Fibroblast of peridontal ligament (primary cell): ENCODE measurements around the gene IMP4.

Experiments
- DNase-seq: peaks from one replicate; pipeline ENCODE4 v3.0.0-alpha.2; 2010; ENCODE audit errors: extremely low read depth

The IMP4 gene

GRCh38 chr2:130377491-130377890 is 34.8 kb downstream of the IMP4 start:
- no peak for DNase-seq

- no peak for DNase-seq
Observed at GRCh38 chr2:130378206-130378897, 35.7 kb downstream of the IMP4 start.

DNA sequence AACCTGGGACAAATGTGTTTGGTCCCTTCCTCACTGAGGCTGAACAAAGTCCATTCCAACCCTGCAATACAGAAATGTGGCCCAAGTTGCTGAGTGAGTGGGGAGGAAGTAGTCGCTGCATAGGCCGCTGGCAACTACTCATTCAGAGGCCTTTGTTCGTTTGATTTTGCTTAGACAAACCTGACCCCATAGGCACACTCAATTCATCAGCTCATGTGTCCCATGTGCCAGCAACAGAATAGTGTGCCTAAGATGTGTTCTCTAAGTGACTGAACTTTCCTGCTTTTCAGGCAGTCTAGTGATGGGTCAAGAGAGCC is 36.2 kb downstream of the IMP4 start:
- no peak for DNase-seq

DNA sequence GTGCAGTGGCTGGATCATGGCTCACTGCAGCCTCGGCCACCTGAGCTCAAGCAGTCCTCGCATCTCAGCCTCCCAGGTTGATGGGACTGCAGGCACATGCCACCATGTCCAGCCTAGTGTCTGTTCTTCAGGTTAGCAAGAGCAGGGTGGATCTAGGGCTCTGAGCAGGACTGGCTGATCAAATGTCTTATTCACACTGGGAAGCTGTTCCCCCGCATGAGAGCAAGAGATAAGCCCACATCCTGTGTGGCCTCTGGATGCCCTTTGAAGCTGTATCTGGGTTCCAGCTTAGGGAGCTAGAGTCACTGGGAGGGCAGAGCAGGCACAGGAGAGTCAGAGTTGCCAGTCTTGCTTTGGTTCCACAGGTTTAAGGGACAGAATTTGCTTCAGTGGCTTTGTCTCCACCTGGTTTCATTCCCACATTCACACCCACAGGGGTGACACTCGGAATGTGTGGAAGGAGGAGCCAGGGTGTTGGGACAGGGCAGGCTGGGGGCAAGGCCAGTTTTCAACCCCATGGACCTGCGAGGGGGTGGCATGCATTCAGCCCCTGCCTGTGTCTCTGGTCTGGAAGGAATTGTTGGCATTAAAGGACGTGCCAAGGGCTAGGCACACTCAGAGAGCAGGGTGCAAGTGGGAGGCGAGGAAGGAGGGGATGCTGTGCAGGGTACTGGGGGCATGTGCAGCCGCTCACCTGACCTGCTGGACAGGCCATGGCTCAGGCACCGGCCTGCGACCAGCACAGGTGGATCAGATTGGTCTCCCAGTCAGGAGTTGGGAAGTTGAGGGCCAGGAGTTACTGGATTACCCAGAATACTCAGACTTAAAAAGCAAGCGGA is 37.6 kb downstream of the IMP4 start:
- DNase-seq = no peak

DNA sequence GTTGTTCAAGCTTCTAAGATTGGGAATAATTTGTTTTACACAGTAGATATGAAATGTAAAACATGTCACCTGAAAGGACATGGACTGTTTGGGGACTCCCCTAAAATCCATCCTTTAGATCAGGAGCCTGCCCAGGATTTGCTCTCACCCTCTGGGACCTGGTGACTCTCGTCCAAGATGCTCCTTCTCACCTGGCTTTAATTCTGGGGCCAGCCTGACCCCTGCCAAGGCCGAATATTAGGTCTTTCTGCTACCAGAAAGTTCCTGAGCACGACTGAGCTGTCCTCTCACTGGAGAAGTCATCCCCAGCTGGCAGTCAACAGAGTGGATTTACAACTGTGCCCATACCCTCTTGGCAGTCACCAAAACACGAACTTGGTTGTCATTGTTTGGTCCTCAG is 38.4 kb downstream of the IMP4 start:
- DNase-seq = no peak

- no peak for DNase-seq
Observed at GRCh38 chr2:130381619-130382018, 38.9 kb downstream of the IMP4 start.

DNA sequence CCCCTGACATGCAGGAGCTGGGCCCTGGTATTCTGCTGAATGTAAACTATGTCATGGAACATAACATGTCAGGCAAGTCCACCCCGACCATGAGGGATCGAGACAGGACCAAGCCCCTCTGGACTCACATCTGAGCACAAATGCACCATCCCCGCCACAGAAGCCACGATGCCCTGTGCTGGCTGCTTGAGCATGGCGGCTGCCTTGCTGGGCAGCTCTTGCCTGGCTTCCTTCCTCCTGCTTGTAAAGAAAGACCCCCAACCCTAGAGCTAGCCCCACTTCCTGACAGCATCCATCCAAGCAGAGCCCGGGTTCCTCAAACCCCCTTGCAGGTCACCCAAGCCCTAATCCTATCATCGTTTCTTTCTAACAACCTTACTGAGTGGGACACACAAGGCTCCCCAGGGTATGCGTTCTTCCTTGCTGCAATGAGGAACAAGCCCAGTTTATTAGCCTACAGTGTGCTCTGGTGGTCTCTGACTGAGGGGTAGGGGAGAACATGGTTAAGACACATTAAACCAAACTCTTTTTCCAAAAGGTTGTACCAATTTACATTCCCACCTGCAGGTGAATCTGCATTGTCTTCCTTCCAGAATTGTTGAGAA is 39.7 kb downstream of the IMP4 start:
- DNase-seq = no peak

DNA sequence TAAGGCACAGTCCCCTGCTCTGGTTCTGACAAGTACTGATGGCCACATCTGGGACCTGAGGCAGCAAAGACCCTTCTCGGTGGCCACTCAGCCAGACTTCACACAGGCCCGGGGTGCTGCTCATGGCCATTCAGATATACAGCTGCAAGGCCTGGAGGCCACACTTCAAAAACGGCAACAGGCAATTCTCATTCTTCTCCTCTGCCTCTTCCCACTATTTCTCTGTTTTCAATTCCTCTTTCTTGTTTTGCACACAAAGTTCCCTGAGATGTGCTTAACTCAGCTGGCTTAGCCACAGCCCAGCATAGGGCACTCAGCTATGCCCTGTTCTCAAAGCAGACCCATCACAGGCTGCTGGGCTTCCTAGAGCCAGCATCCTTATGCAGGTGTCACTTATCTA is 43.0 kb downstream of the IMP4 start:
- DNase-seq = no peak

DNA sequence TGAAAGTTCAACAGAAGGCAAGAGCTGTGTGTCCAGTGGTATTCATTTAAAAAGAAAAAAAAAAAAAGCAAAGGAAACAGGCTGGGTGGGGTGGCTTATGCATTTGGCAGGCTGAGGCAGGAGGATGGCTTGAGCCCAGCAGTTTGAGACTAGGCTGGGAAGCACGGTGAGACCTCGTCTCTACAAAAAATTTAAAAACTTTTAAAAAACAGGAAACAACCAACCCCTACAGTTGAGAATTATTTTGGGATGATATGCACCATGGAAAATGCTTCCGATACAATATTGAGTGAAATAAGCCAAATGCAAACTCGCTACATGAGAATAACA is 44.3 kb downstream of the IMP4 start:
- peak; percentile 9 for DNase-seq

- no peak for DNase-seq
Observed at GRCh38 chr2:130387804-130388203, 45.1 kb downstream of the IMP4 start.

GRCh38 chr2:130388221-130388907 is 45.7 kb downstream of the IMP4 start:
- no peak for DNase-seq

- DNase-seq = no peak
Observed at GRCh38 chr2:130389358-130389757, 46.7 kb downstream of the IMP4 start.

DNA sequence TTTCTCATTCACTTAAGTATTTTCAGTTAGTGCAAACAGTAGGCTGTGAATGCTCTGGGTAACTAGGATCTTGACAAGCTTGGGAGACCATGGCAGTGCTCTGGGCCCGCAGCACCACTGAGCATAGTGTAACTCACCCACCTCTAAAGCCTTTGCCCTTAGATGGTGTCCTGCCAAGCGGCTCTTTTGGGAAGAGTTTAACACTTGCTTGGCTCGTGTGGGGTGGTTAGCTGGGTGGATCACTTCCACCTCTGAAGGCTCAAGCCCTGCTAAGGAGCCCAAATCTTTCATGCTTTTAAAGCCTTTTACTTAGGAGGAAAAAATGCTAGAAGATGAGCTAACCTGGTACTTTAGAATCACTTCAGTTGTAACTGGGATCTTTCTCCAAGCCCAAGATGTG is 47.1 kb downstream of the IMP4 start:
- DNase-seq = no peak

GRCh38 chr2:130390460-130391057 is 47.9 kb downstream of the IMP4 start:
- DNase-seq = no peak

GRCh38 chr2:130391058-130391871 is 48.6 kb downstream of the IMP4 start:
- peak; percentile 65 for DNase-seq

- no peak for DNase-seq
Observed at GRCh38 chr2:130391872-130392670, 49.4 kb downstream of the IMP4 start.

GRCh38 chr2:130393318-130393910 is 50.7 kb downstream of the IMP4 start:
- DNase-seq = no peak
